Measurements from ENCODE around the gene PALLD.

PALLD gene

GRCh38 chr4:168842186-168842585 is 345.3 kb downstream of the PALLD start:
- no peak for TF ChIP-seq EZH2 (IDR thresholded peaks at IDR 0.05; ENCODE audit: borderline replicate concordance, low read depth, low read length, severe bottlenecking)
- no peak for TF ChIP-seq CTCF (IDR thresholded peaks at IDR 0.05; ENCODE audit: borderline replicate concordance, extremely low read depth, low read length, poor library complexity, severe bottlenecking)
- no peak for DNase-seq
- Histone ChIP-seq H3K9me3 (ENCODE audit: insufficient read depth, low read length, severe bottlenecking) (no peaks in the 10 kb centered on the region), H3K4me2 (ENCODE audit: insufficient read depth, low read length) (no peak overlapping the region), H2AFZ (ENCODE audit: low read depth, low read length) (no peak overlapping the region), H3K4me1 (ENCODE audit: insufficient read depth, low read length) (0 out of 2 replicates have a peak, but pooled peaks cover 3% of the 10 kb centered on the region), H4K20me1 (ENCODE audit: insufficient read depth, low read length) (no peaks in the 10 kb centered on the region), H3K79me2 (ENCODE audit: insufficient read depth, low read length) (no peaks in the 10 kb centered on the region), H3K27ac (ENCODE audit: low read length) (no peak overlapping the region), H3K9ac (ENCODE audit: low read depth, low read length) (no peak overlapping the region), H3K36me3 (ENCODE audit: insufficient read depth, low read length) (no peaks in the 10 kb centered on the region), H3K27me3 (ENCODE audit: insufficient read depth, low read length, poor library complexity) (no peaks in the 10 kb centered on the region), H3K4me3 (ENCODE audit: low read depth in 1 of 2, low read length in 2 of 2) (no peak overlapping the region)
- no peak for ATAC-seq (ENCODE audit: insufficient read depth, low read depth)

GRCh38 chr4:168843635-168844034 is 346.8 kb downstream of the PALLD start:
- no peak overlapping the region for H3K27ac ChIP-seq (ENCODE audit: low read length)
- DNase-seq (no peak), ATAC-seq (ENCODE audit: insufficient read depth, low read depth) (no peak)
- no peaks in the 10 kb centered on the region for H3K9me3 ChIP-seq (ENCODE audit: insufficient read depth, low read length, severe bottlenecking)
- no peak overlapping the region for H3K4me3 ChIP-seq (ENCODE audit: low read depth in 1 of 2, low read length in 2 of 2)
- H3K4me1 ChIP-seq (ENCODE audit: insufficient read depth, low read length), result peaks cover 10% of the 10 kb centered on the region
- H3K36me3 ChIP-seq (ENCODE audit: insufficient read depth, low read length), result no peaks in the 10 kb centered on the region
- no peaks in the 10 kb centered on the region for H4K20me1 ChIP-seq (ENCODE audit: insufficient read depth, low read length)
- no peak overlapping the region for H3K9ac ChIP-seq (ENCODE audit: low read depth, low read length)
- no peak overlapping the region for H2AFZ ChIP-seq (ENCODE audit: low read depth, low read length)
- no peak overlapping the region for H3K4me2 ChIP-seq (ENCODE audit: insufficient read depth, low read length)
- TF ChIP-seq CTCF (IDR thresholded peaks at IDR 0.05; ENCODE audit: borderline replicate concordance, extremely low read depth, low read length, poor library complexity, severe bottlenecking) (no peak), EZH2 (IDR thresholded peaks at IDR 0.05; ENCODE audit: borderline replicate concordance, low read depth, low read length, severe bottlenecking) (no peak)
- H3K27me3 ChIP-seq (ENCODE audit: insufficient read depth, low read length, poor library complexity), result no peaks in the 10 kb centered on the region
- no peaks in the 10 kb centered on the region for H3K79me2 ChIP-seq (ENCODE audit: insufficient read depth, low read length)

GRCh38 chr4:168844353-168845049 is 347.6 kb downstream of the PALLD start:
- no peaks in the 10 kb centered on the region for H3K27me3 ChIP-seq (ENCODE audit: insufficient read depth, low read length, poor library complexity)
- no peaks in the 10 kb centered on the region for H4K20me1 ChIP-seq (ENCODE audit: insufficient read depth, low read length)
- no peak for DNase-seq
- no peak overlapping the region for H3K4me3 ChIP-seq (ENCODE audit: low read depth in 1 of 2, low read length in 2 of 2)
- TF ChIP-seq EZH2 (IDR thresholded peaks at IDR 0.05; ENCODE audit: borderline replicate concordance, low read depth, low read length, severe bottlenecking) (no peak), CTCF (IDR thresholded peaks at IDR 0.05; ENCODE audit: borderline replicate concordance, extremely low read depth, low read length, poor library complexity, severe bottlenecking) (no peak)
- peaks cover 18% of the 10 kb centered on the region for H3K4me1 ChIP-seq (ENCODE audit: insufficient read depth, low read length)
- H3K4me2 ChIP-seq (ENCODE audit: insufficient read depth, low read length), result no peak overlapping the region
- no peak for ATAC-seq (ENCODE audit: insufficient read depth, low read depth)
- H2AFZ ChIP-seq (ENCODE audit: low read depth, low read length), result no peak overlapping the region
- H3K27ac ChIP-seq (ENCODE audit: low read length), result no peak overlapping the region
- no peaks in the 10 kb centered on the region for H3K9me3 ChIP-seq (ENCODE audit: insufficient read depth, low read length, severe bottlenecking)
- no peaks in the 10 kb centered on the region for H3K79me2 ChIP-seq (ENCODE audit: insufficient read depth, low read length)
- H3K36me3 ChIP-seq (ENCODE audit: insufficient read depth, low read length), result no peaks in the 10 kb centered on the region
- H3K9ac ChIP-seq (ENCODE audit: low read depth, low read length), result no peak overlapping the region
